NCI-H2081 treated with DMSO at 0.1 percent for 48 hours (cell line): ENCODE data around the gene MCOLN1.
"Not testable (repeated sequence)": the region's sequence is repeated elsewhere in the genome, so short reads cannot be mapped to it uniquely, and the experiment has no call there.

Experiments used
- DNase-seq: peaks from one replicate; lab custom pipeline; 2025; lab: John Stamatoyannopoulos, UW

The MCOLN1 gene

GRCh38 chr19:7577422-7577821, 55.0 kb downstream of the MCOLN1 start:
- not testable (repeated sequence) for DNase-seq

GRCh38 chr19:7578127-7578526, 55.7 kb downstream of the MCOLN1 start:
- no peak for DNase-seq

DNA sequence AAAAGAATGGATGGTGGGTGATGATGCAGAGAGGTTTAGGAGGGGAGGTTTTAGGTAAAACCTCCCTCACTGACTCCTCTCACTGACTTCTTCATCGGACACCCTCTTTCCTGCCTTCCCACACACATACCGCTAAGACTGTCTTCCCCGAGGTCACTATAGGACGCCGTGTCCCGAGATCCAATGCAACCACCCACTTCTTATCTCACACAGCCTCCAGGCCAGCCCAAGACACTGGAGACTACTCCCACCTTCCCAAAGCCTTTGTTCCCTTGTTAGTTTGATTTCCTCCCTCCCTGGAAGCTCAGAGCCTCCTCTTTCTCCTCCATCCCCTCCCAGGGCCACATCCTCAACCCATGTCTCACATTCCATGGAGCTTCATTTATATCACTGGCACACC, 56.8 kb downstream of the MCOLN1 start:
- DNase-seq: no peak

DNA sequence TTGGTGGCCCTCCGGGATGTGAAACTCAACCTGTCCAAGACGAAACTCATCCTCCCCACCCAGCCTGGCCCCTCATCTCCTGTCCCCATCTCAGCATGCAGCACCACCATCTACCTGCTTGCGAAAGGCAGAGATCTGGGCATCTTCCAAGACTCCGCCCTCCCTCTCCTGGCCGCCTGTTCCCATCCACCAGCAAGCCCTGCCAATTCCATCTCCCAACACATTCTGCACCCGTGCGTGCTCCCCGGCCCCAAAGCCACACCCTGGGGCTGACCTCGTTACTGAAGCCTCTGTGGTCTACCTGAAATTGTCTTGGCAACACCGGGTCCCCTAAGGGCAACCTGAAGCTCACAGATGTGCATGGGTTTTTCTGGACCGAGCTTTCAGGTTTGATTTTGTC, 60.0 kb downstream of the MCOLN1 start:
- no peak for DNase-seq
